HG02763 (cell line): ENCODE data around the gene AHSP.
"Not testable (repeated sequence)": the region's sequence is repeated elsewhere in the genome, so short reads cannot be mapped to it uniquely, and the experiment has no call there.

Experiments
- ATAC-seq: cut with Tn5 transposase; IDR thresholded peaks from one replicate; pipeline ENCODE4 v1.9.1; 2021; ENCODE audit warnings: mild to moderate bottlenecking, moderate library complexity; ENCODE audit not compliant: unreplicated experiment

AHSP gene, protein sequence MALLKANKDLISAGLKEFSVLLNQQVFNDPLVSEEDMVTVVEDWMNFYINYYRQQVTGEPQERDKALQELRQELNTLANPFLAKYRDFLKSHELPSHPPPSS

DNA sequence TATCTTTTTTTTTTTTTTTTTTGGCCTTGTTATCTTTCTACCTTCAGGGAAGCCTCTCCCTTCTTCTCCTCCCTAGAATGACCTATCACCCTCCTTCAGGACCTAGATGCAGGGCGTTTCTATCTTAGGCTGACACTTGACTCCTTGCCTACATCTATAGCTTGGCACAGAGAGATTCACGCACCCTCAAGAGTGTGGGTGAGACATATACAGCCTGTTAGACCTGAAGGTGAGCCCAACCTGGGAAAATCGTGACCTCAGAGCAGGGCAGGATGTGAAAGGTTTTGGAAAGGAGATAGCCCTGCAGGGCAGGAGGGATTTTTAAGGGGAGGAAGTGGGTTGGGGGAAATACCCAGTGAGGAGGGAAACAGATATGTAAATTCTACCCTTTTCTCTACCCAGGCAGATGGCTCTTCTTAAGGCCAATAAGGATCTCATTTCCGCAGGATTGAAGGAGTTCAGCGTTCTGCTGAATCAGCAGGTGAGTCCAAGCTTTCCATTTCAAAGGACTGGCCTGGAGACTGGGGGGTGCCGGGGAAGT, at the start of gene AHSP:
AHSP (plus strand) TSS at position 167 of the 541 bp plus-strand sequence; CDS start at position 407, 240 bp downstream.
- ATAC-seq: no peak

DNA sequence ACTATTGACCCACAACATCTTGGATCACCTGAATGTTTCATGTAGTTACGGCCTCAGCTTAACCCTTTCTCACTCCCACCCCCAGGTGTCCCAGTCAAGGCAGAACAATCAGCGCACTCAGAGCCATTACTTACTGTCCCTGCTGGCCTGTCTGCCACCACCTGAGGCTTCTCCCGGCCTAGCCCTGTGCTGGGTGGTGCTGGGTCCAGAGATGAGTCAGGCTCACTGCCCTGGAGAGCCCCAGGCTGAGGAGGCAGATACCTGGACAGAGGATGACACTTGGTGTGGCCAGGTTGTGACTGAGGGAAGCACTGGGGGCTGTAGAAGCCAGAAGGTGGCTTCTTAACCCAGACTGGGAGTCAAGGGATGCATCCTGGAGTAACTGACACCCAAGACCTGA, 48.7 kb upstream of the AHSP start:
- no peak for ATAC-seq

DNA sequence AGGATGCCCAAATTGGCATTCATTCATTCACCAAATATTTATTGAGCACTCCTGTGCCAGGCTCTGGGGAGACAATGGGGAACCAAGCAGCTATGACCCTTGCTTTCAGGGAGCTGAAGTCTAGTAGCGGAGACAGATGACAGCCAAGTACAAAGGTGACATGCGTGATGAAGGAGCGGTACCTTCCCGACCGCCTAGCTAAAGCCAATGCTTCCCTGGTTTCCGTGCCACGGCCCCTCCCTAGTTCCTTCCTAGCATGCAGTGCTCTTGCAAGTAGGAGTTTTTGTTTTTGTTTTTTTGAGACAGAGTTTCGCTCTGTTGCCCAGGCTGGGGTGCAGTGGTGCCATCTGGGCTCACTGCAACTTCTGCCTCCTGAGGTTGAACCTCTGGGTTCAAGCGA, 47.9 kb upstream of the AHSP start:
- ATAC-seq: no peak

DNA sequence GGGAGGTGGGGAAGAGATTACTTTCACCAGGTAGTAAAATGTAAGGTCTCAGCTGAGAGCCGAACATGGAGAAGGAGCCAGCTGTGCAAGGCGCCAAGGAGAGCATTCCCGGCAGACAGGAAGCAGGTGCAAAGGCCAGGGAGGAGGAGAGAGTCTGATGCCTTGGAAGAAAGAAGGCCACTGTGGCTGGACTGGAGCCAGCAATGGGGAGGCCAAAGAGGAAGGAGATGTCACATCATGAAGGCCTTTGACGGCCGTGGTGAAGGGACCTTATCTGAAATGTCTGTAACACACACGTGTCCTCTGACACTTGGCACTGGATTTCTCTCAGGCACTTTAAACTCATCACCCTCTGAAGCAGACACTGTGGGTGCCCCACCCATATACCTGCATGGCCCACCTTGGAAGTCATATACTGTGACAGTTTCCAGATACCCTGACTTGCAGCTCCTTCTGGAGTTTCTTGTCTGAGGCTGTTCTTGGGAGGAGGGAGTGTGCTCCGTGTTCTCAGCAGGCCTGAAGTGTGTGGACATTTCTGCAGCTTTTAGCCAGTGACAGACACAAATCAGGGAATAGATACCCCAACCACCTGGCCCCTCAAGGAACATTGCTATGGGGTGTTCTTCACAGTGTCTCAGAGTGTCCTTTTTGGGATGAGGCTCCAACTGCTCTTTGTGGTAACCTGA, 46.7 kb upstream of the AHSP start:
- ATAC-seq: no peak

DNA sequence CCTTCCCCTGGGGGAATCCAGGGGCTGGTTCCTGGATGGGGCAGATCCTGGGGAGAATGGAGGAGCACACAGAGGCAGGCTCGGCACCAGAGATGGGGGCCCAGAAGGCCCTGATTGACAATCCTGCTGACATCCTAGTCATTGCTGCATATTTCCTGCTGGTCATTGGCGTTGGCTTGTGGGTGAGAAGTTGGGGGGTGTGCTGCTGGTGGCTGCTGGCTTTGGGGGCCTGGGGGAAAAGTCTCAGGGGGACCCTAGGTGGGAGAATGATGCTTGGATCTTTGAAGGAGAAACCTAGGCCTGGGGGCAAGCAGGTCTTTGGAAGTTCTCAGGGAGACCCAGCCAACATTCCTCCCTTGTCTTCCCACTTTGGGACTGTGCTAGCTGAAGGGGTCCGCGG, 44.6 kb upstream of the AHSP start, which contains the start of gene SLC5A2:
SLC5A2 (plus strand) TSS at position 43 of the 400 bp plus-strand sequence; CDS start at position 57, 14 bp downstream.
- ATAC-seq: no peak

DNA sequence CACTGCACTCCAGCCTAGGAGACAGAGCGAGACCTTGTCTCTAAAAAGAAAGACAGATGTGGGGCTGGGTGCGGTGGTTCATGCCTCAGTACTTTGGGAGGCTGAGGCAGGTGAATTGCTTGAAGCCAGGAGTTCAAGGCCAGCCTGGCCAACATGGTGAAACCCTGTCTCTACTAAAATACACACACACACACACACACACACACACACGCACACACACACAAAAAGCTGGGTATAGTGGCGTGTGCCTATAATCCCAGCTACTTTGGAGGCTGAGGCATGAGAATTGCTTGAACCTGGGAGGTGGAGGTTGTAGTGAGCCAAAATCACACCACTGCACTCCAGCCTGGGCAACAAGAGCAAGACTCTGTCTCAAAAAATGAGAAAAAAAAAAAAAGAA, 43.7 kb upstream of the AHSP start:
- ATAC-seq: not testable (repeated sequence)

DNA sequence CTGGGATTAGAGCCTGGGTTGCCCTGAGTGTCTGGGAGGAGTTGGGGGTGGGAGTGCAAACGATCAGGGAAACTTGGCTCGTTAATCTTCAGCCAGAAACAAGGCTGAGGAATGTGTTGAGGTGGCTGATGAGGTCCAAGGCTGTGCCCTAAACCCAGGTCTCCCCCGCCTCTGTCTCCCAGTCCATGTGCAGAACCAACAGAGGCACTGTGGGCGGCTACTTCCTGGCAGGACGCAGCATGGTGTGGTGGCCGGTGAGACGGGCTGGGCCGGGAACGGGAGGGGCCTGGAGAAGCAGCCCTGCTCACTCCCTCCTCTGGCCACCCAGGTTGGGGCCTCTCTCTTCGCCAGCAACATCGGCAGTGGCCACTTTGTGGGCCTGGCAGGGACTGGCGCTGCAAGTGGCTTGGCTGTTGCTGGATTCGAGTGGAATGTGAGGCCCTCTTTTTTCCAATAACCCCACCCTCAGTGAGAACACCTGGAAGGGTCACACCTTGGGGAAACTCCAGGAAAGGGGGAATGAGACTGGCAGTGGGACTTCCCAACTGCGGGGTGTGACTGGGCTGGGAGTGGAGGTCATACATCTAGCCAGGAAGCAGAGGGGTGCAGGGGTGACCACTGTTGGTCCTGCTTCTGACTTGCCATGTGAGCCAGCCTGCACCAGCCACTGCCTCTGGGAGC, 43.1 kb upstream of the AHSP start:
- ATAC-seq: no peak

DNA sequence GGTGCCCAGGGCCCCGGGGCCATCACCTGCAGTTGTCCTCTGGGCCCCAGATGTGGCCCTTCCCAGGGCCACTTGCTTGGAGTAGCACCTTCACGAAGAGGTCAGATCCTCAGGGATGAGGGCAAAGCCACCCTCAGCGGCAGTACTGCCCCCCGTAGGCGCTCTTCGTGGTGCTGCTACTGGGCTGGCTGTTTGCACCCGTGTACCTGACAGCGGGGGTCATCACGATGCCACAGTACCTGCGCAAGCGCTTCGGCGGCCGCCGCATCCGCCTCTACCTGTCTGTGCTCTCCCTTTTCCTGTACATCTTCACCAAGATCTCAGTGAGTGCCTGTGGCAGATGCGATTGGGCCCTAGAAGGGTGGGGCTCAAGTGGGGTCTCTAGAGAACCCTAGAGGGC, 42.1 kb upstream of the AHSP start:
- no peak for ATAC-seq

DNA sequence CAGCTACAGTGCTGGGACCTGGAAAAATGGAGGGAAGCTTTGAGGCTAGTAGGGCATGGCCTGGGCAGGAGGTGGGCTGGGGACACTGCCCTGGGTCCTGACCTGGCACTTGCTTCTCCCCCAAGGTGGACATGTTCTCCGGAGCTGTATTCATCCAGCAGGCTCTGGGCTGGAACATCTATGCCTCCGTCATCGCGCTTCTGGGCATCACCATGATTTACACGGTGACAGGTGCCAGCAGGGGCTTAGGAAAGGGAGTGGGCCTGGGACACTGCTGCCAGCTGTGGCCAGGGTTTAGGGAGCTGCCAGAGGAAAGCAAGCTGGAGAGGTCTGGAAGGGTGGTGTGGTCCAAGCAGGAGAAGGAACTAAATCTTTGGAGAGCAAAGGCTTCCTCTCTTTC, 41.7 kb upstream of the AHSP start:
- ATAC-seq: no peak

DNA sequence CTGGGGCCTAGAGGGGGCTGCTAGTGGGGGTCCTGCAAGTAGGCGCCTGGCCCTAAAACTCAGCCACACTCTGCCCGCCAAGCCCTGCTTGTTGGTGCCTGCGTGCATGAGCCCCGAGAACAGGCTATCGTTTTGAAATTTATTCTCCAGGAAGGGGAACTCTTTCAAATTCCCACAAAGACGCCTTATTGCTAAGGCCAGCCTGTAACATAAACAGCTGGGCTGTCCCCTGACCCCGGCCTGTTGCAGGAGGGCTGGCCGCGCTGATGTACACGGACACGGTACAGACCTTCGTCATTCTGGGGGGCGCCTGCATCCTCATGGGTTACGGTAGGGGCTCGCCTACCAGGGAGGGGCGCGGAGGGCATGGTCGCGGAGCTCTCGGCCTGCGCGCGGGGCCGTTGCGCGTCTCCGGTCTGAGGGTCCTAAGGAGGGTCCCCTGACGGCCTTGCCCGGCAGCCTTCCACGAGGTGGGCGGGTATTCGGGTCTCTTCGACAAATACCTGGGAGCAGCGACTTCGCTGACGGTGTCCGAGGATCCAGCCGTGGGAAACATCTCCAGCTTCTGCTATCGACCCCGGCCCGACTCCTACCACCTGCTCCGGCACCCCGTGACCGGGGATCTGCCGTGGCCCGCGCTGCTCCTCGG, 40.5 kb upstream of the AHSP start:
- no peak for ATAC-seq

DNA sequence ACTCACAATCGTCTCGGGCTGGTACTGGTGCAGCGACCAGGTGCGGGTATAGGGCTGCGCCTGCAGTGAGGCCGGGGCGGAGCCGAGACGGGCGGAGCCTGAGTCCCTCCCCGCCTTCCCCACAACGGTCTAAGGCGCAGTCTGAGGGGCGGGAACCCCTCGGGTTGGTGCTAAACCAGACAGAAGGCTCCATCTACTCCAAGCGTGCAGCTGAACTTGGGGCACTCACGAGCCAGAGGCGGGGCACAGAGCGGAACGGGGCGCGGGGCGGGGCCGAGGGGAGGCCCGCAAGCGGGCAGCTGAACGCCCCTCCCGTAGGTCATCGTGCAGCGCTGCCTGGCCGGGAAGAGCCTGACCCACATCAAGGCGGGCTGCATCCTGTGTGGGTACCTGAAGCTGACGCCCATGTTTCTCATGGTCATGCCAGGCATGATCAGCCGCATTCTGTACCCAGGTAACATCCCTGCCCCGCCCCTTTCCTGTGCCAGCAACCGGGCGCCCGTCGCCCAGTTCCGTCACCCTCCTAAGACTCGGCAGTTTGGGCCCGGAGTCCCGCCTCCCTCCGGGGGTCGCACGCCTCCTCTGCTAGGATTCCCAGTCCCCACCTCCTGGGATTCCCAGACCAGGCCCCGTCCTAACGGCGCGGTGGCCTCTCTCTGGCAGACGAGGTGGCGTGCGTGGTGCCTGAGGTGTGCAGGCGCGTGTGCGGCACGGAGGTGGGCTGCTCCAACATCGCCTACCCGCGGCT, 39.8 kb upstream of the AHSP start:
- peak; percentile 67 for ATAC-seq

DNA sequence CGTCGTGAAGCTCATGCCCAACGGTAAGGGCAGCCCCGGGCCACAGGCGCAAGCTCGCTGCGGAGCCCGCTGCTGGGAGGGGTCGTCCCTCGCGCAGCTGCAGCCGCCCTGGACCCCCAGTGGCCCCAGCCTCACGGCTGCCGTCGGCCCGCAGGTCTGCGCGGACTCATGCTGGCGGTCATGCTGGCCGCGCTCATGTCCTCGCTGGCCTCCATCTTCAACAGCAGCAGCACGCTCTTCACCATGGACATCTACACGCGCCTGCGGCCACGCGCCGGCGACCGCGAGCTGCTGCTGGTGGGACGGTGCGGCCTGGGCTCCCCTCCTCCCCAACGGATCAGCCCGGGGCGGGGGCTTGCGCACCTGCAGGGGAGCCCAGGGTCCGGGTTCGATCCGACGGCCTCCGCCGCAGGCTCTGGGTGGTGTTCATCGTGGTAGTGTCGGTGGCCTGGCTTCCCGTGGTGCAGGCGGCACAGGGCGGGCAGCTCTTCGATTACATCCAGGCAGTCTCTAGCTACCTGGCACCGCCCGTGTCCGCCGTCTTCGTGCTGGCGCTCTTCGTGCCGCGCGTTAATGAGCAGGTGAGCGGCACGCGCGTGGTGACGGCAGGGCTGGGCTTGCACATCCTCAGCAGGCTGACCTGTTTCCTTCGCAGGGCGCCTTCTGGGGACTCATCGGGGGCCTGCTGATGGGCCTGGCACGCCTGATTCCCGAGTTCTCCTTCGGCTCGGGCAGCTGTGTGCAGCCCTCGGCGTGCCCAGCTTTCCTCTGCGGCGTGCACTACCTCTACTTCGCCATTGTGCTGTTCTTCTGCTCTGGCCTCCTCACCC, 39.0 kb upstream of the AHSP start:
- no peak for ATAC-seq

DNA sequence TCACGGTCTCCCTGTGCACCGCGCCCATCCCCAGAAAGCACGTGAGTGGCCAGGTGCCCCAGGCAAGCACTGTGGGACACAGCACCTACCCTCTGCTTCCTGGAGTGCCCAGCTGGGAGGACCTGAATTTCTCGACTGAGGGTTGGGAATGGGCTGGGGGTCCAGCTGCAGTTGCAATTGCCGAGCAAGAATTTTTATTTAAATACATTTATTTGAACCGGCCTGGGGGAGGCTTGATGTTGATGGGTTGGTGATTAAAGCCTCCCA, 38.5 kb upstream of the AHSP start:
- no peak for ATAC-seq

DNA sequence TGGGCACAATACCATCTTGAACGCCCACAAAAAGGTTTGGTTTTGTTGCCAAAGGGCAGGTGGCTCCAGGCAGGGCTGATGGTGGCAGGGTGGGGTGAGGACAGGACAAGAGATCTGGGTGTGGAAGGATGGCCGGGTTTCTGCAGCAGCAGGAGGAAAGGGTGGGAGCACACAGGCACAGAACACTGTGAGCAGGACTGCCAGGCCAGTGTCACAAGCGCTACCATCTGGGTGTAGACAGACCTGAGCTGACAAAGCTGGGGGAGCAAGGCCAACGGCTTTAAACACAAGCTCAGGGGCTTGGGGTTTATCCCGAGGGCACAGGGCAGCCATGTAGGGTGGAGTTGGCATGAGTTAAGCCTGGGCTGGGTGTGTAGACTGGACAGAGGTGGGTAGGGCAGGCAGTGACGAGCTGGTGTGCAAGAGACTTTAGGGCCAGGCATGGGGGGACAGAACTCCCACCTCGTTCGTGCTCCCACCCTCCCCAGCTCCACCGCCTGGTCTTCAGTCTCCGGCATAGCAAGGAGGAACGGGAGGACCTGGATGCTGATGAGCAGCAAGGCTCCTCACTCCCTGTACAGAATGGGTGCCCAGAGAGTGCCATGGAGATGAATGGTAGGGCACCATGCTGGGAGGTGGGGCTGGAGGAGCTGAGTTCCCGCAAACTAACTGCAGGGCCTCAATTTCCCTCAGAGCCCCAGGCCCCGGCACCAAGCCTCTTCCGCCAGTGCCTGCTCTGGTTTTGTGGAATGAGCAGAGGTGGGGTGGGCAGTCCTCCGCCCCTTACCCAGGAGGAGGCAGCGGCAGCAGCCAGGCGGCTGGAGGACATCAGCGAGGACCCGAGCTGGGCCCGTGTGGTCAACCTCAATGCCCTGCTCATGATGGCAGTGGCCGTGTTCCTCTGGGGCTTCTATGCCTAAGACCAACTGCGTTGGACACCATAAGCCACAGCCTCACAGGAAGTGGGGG, 37.8 kb upstream of the AHSP start:
- ATAC-seq: no peak

DNA sequence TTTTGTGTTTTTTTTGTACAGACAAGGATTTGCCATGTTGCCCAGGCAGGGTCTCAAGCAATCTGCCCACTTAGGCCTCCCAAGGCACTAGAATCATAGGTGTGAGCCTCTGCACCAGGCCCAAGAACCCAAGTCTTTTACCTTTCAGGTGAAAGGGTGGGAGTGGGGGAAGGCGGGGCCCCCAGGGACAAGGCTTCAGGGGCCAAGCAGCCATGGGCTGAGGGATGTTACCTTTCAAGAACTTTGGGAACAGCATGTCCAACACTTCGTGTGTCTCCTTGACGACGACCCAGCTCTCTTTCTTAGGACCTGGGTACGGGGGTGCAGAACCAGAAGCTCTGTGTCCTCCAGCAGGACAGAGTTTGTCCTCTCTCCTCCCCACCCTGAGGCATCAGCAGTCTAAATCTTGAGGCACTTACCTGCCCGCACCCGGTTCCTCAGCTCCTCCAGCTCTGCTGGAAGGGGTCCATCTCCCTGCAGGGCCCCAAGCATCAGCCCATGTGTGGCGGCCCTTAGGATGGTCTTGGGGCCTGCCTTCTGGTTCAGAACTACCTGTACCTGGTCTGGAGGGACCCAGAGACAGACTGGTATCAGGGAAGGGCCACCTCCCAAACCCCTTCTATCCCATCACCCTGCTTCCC, 35.8 kb upstream of the AHSP start:
- no peak for ATAC-seq

DNA sequence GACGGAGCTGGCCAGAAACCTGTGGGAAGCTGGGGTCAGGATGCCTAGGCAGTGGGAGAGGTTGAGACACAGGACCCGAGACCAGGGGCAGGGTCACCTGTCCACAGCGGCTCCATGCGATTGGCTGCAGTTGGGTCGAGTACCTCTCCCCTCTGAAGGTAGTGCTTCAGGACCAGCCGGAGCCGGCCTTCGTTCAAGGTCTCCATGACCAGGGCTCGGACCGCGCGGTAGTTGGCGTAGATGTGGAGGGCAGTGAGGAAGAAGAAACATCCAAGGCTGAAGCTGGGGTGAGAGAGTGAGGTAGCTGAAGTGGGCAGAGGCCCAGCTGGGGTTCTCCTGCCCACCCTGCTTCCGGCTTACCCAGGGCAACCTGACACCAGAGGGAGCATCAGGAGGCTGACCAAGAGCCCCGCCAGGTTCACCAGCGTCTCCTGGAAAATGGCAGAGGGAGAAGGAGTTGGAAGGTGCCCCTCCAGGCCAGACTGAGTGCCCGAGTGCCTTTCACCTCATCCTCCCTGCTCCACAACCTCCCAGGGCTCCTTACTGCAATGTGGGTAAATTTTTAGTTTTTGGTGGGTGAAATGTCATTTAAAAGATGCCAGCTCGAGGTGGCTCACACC, 34.1 kb upstream of the AHSP start:
- ATAC-seq: no peak

DNA sequence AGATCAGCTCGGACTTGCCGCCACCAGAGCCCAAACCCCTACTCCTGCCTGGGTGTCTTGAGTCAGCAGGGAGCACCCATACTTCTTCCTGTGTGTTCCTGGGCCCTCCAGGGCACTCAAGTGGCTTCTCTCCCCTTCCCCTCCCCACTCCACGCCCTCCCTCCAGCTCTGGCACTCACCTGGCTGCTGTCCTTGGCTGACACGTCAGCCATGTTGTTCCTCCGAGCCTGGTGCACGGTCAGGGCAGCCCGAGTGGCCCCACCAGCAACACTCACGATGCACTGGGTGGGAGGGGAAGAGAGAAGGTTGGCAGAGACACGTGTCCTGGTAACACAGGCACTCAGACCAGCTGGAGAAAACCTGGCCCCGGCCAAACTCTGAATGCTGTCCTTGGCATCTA, 31.0 kb upstream of the AHSP start:
- ATAC-seq: no peak

DNA sequence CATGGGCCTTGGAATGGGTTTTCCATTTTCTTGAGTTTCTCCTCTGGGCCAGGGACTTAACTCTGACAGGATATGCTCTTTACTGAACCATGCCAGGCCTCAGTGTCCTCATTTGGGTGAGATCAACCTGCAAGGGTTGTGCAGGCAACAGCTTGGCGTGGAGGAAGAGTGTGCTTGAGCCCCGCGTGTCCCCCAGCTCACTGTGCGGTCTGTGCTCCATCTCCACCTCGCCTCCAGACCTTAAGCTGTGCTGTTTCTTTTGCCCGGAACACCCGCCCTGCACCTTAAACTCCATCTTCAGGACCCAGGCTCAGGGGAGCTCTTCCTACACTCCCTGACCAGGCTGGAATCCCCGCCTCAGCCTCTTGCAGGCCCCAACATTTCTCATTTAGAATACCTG, 29.2 kb upstream of the AHSP start:
- no peak for ATAC-seq
